GM18508 (cell line): Measurements from ENCODE around the gene PWWP2B.

Experiments used
- ATAC-seq: cut with Tn5 transposase; IDR thresholded peaks from one replicate; pipeline ENCODE4 v1.9.1; 2021; ENCODE audit warnings: moderate number of reproducible peaks; ENCODE audit not compliant: insufficient read depth, unreplicated experiment

PWWP2B gene

GRCh38 chr10:132362151-132362611 is 34.8 kb upstream of the PWWP2B start:
- no peak for ATAC-seq

- no peak for ATAC-seq
These were observed 33.6 kb upstream of the PWWP2B start for GRCh38 chr10:132363376-132363775.

- no peak for ATAC-seq
These were observed 32.9 kb upstream of the PWWP2B start for GRCh38 chr10:132363921-132364593.

- no peak for ATAC-seq
These were observed 32.4 kb upstream of the PWWP2B start for GRCh38 chr10:132364594-132364970.

GRCh38 chr10:132365102-132365501 is 31.9 kb upstream of the PWWP2B start:
- no peak for ATAC-seq

GRCh38 chr10:132366006-132366405 is 31.0 kb upstream of the PWWP2B start:
- no peak for ATAC-seq

- ATAC-seq = no peak
These were observed 30.5 kb upstream of the PWWP2B start for GRCh38 chr10:132366499-132366898.

- ATAC-seq = no peak
These were observed 28.6 kb upstream of the PWWP2B start for GRCh38 chr10:132368391-132368790.

GRCh38 chr10:132368881-132369635 is 27.9 kb upstream of the PWWP2B start:
- ATAC-seq = no peak

GRCh38 chr10:132369636-132370185 is 27.3 kb upstream of the PWWP2B start:
- no peak for ATAC-seq

- ATAC-seq = no peak
These were observed 26.3 kb upstream of the PWWP2B start for GRCh38 chr10:132370426-132371340.

- no peak for ATAC-seq
These were observed 25.3 kb upstream of the PWWP2B start for GRCh38 chr10:132371641-132372081.

GRCh38 chr10:132372516-132373095 is 24.4 kb upstream of the PWWP2B start:
- no peak for ATAC-seq

- ATAC-seq = no peak
These were observed 23.6 kb upstream of the PWWP2B start for GRCh38 chr10:132373241-132373955.

- no peak for ATAC-seq
These were observed 22.8 kb upstream of the PWWP2B start for GRCh38 chr10:132374176-132374575.

GRCh38 chr10:132374612-132375011 is 22.4 kb upstream of the PWWP2B start:
- ATAC-seq = no peak

GRCh38 chr10:132375116-132375794 is 21.7 kb upstream of the PWWP2B start:
- no peak for ATAC-seq

- ATAC-seq = no peak
These were observed 21.2 kb upstream of the PWWP2B start for GRCh38 chr10:132375795-132376297.

- no peak for ATAC-seq
These were observed 20.6 kb upstream of the PWWP2B start for GRCh38 chr10:132376394-132376851.
